SKM-1 treated with dmso at 0.1 percent for 144 hours (cell line): ENCODE measurements around the gene FOXP1.
A peak's percentile ranks its signal among the peaks of the same experiment; 100 is the strongest.

Source experiments
- DNase-seq: peaks from one replicate; lab custom pipeline; 2025; ENCODE audit not compliant: unreplicated experiment; lab: John Stamatoyannopoulos, UW

The FOXP1 gene

DNA sequence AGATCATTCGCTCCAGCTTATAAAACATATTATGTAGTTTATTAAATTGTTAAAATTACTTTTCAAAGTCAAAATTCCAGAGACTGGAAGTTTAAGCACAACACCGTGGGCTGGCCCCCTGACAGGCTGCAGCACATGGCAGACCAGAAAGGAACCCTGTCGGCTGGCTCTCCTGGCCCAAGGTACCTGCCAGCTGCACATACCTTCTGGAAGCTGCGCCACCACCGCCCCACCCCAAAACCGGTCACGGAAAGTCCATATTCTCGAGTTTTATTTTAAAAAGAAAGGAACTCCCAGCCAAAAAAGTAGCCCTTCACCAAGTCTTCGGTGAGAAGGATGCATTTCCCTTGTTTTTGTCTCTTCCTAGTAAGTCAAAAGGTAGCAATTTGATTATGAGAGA, 94.6 kb downstream of the FOXP1 start:
- DNase-seq: no peak

DNA sequence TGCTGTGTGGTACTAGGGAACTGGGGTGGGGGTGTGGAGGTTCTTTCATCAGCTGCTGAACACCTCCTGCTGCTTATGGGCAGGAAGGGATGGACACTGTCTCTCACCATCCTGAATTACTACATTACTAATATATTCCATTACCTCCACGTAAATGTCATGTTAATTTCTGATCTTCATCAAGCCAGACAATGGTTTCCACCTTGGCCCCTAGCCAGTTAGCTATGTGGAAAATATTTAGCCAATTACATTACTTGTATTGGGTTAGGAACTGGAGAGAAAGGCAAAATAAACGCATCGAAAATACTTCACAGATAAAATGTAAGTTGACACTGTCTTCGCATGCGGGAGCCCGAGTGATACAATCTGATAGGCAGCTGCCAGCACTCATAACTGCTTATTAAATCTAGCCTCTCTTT, 95.1 kb downstream of the FOXP1 start:
- DNase-seq: no peak

DNA sequence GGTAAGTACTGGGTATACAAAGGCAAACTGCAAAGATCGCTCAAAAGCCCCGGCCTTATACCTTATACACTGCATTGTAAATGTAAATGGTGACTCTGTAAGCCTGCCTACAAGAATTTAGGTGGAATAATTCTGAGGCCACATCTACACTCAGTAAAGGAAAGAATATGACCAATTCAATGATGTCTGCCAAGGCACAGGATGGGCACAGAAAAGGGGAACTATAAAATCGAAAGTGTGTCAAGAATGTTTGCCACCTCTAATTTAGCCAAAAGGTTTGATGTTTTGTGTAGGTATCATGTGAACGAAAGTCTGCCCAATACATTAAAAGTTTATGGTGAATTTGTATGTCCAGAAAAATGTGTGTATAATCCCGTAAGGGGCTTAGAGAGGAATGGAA, 96.1 kb downstream of the FOXP1 start:
- no peak for DNase-seq

DNA sequence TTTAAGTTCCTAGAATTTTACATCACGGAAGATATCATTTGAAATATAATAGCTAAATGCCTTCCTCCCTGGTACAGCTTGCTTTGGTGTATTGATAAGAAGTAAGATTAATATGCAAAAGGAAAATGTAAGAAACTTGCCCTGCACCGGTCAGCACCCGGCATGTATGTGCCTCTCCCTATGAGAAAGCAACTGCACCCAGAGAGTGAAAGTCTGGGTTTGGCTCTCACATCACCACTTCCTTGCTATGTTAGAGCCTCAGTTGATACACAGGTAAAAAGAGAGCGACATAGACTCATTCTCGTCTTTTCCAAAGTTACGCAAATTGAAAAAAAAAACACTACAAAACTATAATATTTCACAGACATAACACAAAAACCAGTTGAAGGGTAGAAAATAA, 96.7 kb downstream of the FOXP1 start:
- DNase-seq: no peak

DNA sequence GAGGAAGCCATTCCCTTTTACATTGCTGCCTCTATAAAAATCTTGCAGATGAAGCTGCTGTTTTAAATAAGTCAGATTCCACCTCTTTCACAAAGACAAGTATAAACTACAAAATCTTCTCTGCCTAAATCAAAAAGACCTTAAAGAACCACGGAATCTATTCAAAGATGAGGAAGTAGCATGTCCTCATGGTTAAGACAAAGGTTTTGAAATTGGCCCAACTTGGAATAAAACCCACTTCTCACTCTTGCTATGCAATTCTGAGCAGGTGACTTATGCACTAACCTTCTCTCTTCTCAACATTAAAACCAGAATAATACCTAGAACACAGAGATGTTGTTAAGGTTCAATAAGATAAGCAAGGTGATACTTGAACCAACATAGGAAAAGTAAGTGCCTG, 97.6 kb downstream of the FOXP1 start:
- peak; percentile 35 for DNase-seq

DNA sequence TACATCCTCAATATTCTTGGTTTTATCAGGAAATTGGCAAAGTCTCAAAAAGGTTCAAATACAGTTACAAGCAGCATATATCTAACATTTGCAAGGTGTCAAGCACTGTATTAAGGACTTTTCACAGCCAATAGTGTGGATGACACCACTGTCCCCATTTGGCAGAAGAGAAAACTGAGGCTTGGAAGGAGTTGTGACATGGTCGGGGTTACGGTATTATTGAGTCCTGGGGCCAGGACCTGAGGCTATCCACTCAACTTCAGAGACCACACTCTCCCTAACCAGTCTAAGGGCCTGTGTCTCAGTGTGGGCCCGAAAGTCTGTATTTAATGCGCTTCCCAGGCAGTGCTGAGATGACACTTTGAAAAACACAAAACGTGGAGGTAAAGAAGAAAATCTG, 99.1 kb downstream of the FOXP1 start:
- no peak for DNase-seq

DNA sequence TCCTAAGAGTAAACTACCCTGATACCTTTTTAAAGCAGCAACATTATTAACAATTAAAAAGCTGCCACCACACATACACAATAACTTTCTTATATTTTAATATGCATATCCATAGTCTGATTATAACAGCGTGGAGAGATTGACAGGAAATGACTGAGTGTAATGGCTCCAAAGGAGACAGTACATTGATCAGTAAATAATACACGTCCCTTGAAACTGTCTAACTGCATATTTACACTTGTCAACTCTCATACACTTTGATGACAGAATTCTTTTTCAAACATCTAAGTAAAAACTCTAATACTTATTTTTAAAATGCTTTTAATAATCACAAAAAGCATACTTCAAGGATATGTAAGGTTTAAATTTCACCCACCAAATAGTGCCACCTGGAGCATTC, 99.5 kb downstream of the FOXP1 start:
- no peak for DNase-seq

DNA sequence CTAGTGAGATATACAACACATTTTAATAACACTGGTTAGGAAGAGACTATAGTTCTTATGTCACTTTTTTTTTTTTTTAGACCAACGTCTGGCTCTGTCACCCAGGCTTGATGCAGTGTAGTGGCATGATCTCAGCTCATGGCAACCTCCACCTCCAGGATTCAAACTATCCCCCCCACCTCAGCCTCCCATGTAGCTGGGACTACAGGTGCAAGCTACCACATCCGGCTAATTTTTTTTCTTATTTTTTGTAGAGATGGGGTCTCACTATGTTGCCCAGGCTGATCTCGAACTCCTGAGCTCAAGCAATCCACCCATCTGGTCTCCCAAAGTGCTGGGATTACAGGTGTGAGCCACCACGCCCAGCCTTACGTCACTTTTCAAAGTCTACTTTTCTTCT, 100.8 kb downstream of the FOXP1 start:
- no peak for DNase-seq

DNA sequence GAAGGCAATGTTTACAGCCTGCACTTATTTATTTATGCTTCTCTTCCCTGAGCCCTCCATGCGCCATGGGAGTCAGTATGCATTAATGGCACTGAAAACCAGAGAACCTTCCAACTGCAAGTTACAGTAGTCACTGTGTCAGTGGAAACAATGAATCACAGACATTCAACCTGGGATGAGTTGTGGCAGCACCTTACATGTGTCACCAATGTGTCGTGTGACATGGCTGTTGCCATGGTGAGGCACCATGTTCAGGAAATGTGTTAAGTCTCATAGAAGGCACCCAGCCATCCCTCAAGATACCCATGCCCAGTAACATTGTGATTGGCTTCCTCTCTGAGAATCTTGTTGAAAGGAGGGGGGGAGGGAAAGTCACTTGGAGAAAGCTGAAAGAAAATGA, 105.0 kb downstream of the FOXP1 start:
- no peak for DNase-seq

DNA sequence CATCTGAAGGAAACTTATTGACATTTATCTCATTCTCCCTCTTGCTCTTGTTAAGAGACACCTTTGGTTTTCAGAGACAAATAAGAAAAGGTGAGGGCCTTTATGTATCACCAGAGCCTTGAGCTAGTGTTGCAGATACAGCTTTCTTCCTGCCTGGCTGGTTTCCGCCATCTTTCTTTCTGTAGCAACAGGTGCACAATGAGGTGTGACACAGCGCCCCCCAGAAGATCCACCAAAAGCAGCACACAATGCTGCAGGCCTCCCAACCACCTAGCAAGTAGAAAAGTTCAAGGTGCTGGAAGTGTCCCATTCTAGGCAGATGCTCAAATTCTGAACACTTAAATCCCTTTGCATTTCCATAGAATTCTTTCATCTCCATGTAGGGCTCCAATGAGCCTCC, 106.6 kb downstream of the FOXP1 start:
- no peak for DNase-seq

DNA sequence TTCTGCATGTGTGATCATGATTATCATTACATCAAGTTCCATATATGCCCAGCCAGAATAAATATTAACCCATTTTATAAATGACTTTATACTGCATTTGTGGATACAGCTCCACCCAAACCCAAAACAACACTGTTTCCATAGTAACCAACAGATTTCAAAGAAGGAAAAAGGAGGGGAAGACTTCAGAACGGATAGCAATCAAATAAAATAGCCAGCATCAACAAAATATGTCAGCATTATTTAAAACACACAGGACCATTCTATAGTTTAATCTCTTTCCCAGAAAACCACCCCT, 114.4 kb downstream of the FOXP1 start:
- no peak for DNase-seq

DNA sequence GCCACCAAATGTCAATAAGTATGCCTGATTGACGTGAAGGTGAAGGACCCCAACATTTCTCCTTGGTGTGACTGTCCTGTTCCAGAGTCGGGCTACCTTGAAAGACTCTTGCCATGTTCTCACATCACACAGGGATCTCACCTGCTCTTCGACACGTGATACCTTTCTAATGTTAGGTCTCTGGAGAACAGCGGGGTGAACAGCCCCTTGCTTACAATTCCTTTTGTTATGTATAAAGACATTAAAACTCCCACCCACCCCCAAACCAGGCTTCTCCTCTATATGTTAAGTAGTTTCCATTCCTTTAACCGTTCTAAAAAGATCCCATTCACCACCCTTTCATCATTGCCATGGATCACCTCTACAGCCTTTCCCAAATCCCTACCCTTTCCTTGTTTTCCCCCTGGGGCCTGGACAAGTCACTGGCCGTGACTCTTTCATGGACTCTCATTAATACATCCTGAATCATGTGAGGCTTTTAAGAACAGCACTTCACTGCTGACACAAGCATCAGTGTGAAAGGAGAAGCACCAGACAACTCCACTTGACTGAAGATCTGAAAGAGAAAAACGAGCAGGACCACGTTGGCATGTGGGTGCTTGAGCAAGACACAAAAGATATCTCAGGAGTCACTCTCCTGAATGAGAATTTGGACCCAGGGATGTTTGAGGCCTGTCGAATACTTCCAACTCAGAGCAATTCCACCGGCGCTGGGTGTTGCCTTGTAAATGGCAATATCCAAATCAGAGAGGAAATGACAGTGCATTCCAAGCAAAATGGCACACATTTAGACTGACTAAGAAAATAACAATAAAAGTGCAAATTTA, 115.0 kb downstream of the FOXP1 start:
- no peak for DNase-seq

DNA sequence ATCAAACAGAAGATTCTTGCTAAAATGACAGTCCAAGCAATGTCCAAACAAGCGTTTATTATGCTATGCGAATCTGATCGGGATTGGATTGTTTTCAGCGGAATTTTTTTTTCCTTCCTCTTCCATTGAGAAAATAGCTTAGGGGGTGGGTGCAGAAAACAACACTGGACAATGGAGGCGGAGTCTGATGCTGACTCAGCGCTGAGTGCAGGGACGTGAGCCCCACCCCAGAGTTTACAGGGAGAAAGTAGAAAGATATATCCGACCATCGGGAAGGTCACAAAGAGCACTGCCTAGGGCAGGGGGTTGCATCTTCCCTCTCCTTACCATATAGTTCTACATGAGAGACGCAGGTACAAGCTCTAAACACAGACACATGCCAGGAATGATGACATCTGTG, 117.0 kb downstream of the FOXP1 start:
- DNase-seq: no peak

DNA sequence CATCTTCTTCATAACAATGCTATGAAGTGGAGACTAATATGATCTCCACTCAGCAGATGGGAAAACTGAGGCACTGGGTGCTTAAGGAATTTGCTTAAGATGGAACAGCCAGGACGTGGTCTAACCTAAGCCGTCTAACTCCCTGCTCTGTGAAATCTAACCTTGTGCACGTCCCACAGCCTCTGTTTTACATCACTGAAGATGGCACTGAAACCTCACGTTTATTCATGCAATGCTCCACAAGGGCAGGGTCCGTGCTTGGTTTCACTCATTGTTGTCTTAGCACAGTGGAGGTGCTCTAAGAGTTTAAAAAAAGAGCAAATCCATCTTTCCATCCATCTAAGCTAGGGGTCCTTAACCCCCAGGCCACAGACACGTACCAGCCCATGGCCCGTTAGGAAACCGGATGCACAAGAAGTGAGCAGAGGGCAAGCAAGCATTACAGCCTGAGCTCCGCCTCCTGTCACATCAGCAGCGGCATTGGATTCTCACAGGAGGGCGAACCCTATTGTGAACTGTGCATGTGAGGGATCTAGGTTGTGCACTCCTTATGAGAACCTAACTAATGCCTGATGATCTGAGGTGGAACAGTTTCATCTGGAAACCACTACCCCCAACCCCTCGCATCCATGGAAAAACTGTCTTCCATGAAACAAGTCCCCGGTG, 118.0 kb downstream of the FOXP1 start:
- no peak for DNase-seq

DNA sequence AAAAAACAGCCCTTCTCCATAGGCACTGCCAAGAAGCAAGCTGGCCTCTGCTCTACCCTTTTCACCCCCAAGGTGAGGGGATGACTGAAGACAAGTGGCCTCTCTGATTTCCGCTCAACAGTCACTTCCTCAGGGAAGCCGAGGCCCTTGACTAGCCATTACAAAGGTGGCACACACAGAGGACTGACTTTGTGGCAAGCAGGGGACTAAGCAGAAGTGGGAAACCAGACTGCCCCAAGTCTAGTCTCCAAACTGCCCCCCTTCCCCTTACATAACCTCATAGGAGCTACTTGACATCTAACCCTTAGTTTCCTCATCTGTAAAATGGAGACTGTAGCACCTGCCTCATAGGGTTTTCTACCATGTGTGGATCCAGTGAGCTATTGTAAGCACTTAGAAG, 118.9 kb downstream of the FOXP1 start:
- peak; percentile 87 for DNase-seq

DNA sequence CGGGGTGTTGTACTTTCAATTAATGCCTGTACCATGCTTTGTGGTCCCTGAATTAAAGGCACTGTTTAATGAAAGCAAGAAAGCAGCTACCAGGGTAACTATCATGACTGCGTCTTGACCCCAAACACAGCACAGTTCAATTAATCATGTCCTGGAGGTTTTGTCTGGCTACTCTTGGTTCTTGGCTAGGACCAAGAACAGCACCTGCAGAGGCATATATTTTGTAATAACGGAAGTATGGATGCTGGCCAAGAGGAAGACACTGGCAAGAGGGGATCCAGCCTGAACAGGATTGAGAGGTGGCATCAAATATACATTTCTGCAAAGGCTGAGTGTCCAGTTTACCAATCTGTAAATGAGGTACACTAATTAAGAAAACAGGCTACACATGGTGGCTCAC, 119.9 kb downstream of the FOXP1 start:
- no peak for DNase-seq

DNA sequence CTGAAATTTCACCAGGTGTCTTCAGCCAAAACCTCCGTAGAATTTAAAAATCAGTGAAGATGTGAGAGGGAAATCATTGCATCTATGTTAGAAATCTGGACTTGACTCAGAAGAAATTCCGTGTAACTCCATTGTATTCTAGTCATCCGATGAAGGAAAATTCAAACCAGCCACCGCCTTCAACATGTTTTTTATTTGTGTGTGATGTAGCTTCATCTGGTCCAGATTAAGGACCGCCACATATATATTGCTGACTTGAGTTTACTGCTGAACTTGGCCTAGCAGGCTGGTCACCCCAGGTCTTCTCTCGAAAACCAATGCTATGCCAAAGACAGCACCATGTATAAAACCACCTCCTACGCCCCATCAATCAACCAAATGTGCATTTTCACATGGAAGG, 120.9 kb downstream of the FOXP1 start:
- no peak for DNase-seq

DNA sequence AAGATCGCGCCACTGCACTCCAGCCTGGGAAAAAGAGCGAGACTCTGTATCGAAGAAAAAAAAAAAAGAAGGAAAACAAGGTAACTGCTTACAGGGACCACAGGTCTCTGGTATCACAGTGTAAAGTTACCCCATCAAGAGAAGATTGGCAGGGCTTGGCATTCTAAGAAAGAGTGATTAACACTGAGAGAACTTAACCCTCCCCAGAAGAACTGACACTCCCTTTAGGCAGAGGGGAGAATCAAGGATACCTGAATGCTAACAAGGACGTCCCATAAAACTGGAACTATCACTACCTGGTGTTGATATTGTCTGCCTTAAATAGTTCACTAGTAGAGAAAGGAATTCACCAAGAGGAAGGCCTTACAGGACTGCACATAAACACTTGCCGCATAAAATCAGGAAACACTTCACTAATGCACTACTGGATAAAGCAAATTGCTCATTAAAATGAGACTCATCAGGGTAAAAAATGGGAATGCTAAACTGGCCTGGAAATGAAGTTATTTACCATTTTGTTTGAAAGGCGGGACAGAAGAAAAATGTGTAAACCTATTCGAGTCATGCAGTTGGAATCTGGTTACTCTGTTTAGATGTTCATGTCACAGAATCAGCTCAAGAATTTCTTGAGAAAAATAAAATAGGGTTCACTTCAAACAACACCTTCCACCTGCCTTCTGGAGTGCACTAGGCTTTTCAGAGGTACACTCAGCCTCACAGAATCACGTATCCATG, 121.6 kb downstream of the FOXP1 start:
- no peak for DNase-seq

DNA sequence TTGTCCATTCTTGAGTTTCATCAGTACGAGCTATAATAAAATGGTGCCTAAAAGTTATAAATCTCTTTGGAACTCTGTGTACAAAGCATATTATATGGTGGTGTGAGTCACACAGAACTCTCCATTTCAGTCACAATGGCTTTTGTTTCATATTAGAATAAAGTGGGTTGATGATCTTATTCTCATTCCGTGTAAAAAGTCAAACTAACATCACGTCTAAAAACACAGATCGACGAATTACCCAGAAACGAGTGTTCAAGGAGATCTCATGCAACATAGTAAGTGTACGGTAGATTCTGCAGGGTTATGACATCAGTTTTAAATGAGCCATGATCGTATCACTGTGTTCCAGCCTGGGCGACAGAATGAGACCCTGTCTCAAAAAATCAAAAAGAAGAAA, 122.4 kb downstream of the FOXP1 start:
- DNase-seq: no peak

DNA sequence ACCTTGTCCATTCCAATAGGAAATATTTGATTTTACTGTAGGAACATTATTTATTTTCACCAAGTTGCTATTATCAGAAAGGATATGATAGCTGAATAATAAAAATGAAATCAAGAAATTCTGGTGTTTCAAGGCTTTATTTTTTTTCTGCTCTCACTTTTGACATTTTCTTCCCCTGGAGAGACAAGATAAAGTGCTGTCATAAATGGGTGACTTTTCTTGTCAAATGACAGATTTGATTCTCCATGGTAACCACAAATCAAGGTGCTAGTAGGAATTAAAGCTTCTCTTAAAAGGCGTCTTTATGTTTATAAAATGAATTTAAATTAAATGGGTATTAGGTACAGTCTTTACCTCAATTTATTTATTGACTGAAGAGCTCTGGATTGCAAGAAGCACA, 124.6 kb downstream of the FOXP1 start:
- no peak for DNase-seq

DNA sequence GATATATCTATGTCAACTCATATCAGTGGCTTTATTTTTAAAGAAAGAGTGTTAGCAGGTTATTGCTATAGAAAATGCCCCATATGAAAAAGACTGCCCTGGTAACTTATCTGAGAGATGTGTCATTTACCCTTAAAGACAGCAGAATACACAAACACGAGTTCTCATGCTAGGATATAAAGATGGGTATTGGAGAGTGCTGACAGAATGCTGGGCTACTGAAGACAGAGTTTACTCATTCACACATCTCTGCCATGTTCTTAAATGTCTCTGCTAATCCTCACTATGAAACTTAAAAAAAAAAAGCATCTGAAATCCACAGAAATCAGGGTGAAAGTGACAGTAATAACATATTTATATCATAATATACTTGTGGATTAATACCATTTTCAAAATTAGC, 126.7 kb downstream of the FOXP1 start:
- no peak for DNase-seq

DNA sequence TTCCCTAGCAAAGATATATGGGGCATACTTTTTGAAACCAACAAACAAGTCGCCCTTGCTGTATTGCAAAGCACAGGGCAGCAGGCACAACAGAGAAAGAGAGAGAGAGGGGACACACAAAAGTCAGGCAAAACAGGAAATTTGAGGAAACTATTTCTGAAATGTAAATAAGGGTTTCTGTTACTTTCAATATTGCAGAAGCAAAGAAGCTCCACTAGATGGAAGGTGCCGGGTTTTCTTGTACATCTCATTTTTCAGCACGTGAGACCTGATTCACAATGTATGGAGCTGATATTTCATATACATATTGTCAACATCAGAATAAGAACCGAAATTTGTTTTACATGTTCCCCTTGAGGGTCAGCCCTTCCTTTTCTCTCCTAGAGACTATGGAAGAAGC, 127.4 kb downstream of the FOXP1 start:
- DNase-seq: peak; percentile 37
